Measurements from ENCODE around the gene GNL3.

The GNL3 gene

DNA sequence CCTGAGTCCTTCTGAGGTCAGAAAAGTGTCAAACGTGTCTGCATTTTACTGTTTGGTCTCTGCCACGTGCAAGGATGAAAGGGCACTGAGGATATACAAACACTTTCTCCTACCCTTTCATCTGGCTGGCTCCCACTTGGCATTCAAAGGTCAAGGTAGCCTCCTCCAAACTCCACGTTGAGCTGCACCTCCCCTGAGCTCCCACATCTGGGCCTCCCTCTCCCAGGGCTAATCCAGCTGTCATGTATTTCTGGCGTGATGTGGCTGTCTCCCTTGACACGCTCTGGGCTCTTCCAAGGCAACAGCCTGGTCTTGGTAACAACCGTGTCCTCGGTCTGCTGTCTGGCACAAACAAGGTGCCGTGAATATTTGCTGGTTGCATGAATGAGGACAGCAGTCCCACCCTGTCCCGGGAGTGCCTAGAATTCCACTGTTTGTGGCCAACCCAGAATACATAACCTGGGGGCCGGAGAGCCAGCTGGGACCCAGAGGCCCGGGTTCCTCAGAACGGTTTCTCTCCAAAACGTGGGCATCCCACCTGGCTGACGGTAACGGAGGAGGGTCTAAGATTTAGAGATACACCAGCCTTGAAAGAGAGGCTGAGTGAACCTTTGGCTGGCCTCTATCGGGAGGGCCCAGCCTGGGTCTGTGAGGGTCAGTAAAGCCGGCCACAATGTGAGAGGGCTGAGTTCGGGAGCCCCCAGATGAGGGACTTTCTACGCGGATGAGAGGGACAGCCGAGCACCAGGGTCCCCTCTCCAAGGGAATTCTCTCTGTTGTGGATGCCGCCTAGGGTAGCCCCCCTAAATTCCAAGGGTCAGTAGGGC, 19.0 kb downstream of the GNL3 start:
- TF ChIP-seq CSDC2 (CRISPR knock-in tag; IDR thresholded peaks at IDR 0.05) (no peak), POU6F1 (CRISPR knock-in tag; IDR thresholded peaks at IDR 0.05; ENCODE audit: borderline replicate concordance, low read depth) (no peak), ZNF565 (CRISPR knock-in tag; conservative IDR thresholded peaks at IDR 0.05; ENCODE audit: low read depth) (no peak), ESRRG (CRISPR knock-in tag; IDR thresholded peaks at IDR 0.05) (no peak), TOX (CRISPR knock-in tag; IDR thresholded peaks at IDR 0.05; ENCODE audit: borderline replicate concordance) (no peak), CSRNP3 (CRISPR knock-in tag; IDR thresholded peaks at IDR 0.05) (no peak)
- peak; percentile 29 for ATAC-seq

GRCh38 chr3:52705438-52705687, 19.5 kb downstream of the GNL3 start:
- no peak for ATAC-seq
- TF ChIP-seq PATZ1 (CRISPR knock-in tag; IDR thresholded peaks at IDR 0.05; ENCODE audit: borderline replicate concordance) (no peak), BACH2 (CRISPR knock-in tag; IDR thresholded peaks at IDR 0.05; ENCODE audit: borderline replicate concordance) (no peak), TOX (CRISPR knock-in tag; IDR thresholded peaks at IDR 0.05; ENCODE audit: borderline replicate concordance) (no peak), CREB5 (CRISPR knock-in tag; IDR thresholded peaks at IDR 0.05; ENCODE audit: low read depth) (no peak), POU6F1 (CRISPR knock-in tag; IDR thresholded peaks at IDR 0.05; ENCODE audit: borderline replicate concordance, low read depth) (no peak), ZC3H10 (CRISPR knock-in tag; IDR thresholded peaks at IDR 0.05) (no peak), ZNF8 (CRISPR knock-in tag; IDR thresholded peaks at IDR 0.05) (no peak)
- TF ChIP-seq, protein P1, sequence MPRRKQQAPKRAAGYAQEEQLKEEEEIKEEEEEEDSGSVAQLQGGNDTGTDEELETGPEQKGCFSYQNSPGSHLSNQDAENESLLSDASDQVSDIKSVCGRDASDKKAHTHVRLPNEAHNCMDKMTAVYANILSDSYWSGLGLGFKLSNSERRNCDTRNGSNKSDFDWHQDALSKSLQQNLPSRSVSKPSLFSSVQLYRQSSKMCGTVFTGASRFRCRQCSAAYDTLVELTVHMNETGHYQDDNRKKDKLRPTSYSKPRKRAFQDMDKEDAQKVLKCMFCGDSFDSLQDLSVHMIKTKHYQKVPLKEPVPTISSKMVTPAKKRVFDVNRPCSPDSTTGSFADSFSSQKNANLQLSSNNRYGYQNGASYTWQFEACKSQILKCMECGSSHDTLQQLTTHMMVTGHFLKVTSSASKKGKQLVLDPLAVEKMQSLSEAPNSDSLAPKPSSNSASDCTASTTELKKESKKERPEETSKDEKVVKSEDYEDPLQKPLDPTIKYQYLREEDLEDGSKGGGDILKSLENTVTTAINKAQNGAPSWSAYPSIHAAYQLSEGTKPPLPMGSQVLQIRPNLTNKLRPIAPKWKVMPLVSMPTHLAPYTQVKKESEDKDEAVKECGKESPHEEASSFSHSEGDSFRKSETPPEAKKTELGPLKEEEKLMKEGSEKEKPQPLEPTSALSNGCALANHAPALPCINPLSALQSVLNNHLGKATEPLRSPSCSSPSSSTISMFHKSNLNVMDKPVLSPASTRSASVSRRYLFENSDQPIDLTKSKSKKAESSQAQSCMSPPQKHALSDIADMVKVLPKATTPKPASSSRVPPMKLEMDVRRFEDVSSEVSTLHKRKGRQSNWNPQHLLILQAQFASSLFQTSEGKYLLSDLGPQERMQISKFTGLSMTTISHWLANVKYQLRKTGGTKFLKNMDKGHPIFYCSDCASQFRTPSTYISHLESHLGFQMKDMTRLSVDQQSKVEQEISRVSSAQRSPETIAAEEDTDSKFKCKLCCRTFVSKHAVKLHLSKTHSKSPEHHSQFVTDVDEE (CRISPR knock-in tag; IDR thresholded peaks at IDR 0.05): no peak

GRCh38 chr3:52705688-52706686, 20.2 kb downstream of the GNL3 start, which contains the start of the genes GLT8D1 and SPCS1:
GLT8D1 (minus strand) TSS chr3:52705791; CDS start chr3:52700460, 5,331 bp downstream.
SPCS1 (plus strand) TSS chr3:52706106; CDS start chr3:52706247, 141 bp downstream.
- ATAC-seq: peak; percentile 95
- TF ChIP-seq ZFP30 (CRISPR knock-in tag; IDR thresholded peaks at IDR 0.05): no peak
- TF ChIP-seq BACH2 (CRISPR knock-in tag; IDR thresholded peaks at IDR 0.05; ENCODE audit: borderline replicate concordance): no peak
- TF ChIP-seq ZNF565 (CRISPR knock-in tag; conservative IDR thresholded peaks at IDR 0.05; ENCODE audit: low read depth): no peak
- TF ChIP-seq ZNF70 (CRISPR knock-in tag; IDR thresholded peaks at IDR 0.05): no peak

Measured in SK-N-SH treated with all-trans-retinoic acid at 6 μM for 48 hours (cell line).